Femur (tissue), 1 donor: ENCODE measurements around the gene ZIC4.

Experiments
- DNase-seq: peaks from one replicate; pipeline ENCODE4 v3.0.0-alpha.2; 2017

Gene ZIC4

DNA sequence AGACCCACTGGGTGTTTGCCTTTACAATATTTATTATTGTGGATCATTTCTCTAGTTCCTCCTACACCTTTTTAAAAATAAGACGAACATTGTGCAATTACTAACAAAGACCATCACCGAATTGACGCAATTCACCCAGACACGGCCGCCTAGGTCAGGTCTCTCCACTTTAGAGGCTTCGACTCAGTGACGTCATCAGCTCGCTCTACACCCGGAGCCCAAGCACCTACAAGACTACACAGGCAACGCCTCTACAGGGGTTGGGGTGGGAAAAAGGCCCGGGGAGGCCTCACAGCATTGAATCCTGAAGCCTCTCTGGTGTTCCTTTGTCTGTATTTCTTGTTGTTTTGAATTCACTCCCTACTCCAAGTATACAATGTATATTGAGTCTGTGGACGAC is 16.6 kb downstream of the ZIC4 start:
- no peak for DNase-seq

DNA sequence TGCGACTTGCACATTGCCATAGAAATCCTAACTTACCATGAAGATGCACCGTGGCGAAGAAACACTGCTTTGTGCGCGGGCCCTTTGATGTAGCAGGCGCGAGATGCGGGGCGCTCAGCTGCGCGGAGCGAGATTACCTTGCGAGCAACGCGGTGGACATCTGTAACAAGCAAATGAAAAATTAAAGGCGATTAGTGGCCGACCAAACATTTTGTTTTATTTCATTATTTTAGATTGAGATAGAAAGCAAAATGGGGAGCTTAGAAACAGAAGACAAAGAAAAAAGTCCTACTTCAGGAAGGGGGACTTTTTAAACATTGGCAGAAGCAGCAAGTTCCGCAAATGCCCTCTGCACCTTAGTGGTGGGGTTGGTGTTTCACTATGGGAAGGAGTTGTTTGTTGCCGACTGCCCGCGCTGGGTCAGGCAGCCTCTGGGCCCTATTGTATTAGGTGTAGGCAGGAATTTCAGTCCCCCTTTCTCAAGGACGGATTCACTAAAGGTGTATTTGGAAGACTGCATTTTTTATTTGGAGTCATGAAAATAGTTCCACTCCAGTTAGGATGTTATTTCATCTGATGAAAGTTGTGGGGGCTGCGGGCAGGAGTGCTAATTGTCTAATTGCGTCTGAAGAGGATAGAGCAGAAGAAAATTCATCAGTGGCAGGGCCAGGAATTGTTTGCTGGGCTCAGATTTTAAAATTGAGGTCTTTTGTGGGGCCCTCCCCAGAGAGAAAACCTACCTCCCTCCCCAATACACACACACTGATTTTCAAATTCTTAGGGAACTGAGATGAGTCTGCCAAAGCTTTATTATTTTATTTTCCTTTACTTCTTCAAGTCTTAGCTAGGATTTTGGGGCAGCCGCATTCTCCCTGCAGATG is 17.4 kb downstream of the ZIC4 start:
- no peak for DNase-seq

DNA sequence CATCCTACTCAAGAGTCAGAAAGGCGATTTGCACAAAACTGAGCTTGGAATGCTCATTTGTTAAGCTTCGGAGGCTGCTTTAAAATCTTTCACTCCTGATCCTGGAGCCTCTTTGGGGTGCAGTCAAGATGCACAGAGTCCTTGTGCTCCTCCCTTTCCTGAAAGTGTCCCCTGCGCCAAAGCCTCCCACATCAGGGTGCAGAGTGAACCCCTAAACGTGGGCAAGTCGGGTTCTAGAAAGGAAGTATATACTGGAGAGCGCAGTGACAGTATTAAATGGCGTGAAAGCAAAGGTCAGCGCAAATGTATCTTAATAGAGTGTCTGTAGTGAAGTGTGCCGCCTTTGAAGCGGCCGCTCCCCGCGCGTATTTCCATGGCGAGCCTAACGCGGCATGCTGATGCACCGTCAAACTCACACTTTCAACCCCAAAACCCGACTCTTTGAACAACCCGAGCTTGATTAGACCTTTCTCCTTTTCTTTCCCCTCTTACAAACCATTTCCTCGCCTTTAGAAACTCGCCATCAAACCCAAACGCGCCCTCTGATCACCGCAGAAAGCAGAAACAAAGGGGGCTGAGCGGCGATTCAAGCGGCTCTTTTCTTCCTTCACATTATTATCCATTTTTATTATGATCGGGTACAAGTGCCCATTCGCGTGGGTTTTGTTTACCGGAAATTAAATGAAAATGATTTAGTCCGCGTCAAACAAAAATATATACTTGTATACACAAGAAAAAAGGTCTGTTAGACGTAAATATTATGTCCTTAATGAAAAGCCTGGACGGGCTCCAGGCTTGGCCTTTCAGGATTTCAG is 18.3 kb downstream of the ZIC4 start:
- no peak for DNase-seq

DNA sequence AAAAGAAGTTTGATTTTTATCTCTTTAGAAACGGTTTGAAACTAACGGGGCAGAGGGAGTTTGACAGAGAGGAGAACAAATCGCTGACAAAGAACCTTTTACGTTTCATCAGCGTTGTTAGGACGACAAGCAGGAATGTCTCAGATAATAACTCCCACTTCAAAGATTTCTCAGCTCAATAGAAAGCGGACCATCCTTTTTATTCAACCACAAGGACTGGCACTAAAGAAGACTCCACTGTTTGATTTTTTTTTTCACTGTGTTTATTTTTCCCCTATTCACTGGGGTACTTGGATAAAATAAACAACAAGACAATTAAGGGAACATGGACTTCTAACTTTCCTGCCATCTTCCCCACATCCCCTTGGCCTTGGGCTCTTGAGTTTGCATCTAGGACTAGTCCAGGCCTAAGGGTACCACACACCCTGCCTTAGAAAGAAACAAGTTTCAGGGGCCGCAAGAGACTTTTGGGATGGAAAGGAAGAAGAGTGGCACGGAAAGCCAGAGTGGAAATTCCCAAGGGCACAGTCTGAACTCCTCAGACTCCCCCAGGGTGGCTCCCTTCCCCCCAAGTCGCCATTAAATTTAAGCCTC is 19.0 kb downstream of the ZIC4 start:
- DNase-seq: no peak

DNA sequence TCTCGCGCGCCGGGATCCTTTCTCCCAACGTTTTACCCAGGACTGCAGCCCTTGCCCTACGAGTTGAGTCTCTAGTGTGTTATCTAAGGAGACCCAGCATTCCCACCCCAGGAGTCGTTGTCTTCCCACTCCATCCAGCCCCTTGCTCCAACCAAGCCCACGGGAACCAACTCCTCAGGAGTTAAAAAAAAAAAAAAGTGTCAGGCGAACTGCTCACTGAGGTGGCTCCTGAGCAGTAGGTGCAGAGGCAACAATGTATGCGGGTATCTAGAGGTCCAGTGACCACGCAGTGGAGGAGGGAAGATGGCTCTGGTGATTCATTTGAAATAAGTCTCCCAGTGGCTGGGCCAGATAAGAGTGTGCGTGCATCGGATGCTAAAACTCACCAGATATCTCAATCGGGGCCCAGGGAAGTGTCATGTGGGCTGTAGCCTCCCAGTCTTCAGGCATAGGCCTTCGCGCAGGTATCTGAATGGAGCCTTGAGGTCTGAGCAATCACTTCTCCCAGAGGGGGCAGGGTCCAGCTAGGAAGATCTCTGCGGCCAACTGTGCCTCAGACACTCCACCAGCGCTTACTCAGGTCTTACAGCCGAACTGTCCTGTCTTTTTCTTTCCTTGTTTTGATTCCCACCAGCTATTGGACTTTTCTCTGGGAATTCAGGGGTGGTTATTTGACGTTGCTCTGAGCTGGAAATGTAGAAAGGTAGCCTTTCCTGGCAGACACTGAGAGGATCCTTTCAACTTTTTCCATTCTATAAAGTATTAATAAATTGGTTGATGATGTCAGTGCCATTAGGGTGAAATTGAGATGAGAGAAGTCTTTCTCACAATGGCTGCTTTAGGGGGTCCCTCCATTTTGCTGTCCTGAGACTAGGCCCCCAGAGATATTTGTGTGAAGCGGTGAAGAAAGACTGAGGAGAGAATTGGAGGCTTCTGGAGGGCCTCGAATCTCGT is 21.0 kb downstream of the ZIC4 start:
- no peak for DNase-seq

DNA sequence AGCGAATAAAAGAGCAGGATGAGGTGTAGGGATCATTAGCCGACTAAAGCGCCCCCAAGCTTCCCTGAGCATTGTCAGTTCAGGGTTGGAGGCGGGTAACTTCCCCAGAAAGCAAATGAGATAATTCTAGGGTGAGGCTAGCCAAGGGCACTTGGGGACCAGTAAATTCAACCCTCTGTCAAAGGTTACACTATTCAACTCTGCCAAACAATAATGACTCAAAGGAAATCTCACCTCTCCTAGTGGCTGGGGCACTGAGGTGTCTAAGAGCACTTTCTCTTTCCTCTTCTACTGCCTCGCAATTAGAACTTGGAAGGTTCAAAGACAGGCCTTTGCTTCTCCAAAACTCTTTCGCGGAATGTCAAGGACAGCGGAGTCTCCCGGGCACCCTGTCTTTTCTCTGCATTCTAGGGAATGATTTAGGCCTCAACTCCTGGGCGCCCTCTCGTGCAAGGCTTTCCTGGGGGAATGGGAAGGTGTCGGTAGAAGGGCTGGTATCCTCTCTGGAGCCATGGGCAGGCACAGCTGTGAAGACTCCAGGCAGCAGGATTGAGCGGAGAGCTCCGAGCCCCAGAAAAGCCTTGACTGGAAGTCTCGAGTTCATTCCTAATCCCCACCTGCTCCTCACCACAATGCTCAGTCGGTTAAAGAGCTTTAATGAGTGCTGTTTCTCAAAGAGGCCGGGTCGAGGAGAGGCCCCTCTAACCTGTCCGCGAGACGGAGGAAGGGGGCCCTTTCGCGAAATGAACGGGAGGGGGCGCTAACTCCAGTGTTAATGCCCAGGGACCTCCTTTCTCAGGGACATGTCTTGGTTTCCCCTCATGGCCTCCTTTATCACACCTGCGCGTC is 21.9 kb downstream of the ZIC4 start:
- no peak for DNase-seq

DNA sequence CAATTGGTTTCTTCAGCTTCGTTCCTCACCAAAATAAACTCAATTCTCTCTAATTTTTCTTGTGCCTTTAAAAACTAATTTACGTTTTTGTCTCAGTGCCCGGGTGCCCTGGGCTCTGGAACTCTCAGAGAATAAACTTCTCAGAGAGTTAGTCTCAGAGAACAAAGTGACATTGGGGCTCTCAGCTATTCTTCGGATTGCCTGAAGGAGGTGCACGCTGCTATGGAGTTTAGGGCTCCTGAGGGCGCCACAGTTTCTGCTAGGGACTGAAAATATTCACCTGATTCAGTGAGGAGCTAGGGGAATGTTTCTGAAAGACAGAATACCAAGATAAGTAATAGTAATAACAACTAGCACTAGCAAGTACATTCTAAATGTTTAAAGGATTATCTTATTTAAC is 22.7 kb downstream of the ZIC4 start:
- no peak for DNase-seq

DNA sequence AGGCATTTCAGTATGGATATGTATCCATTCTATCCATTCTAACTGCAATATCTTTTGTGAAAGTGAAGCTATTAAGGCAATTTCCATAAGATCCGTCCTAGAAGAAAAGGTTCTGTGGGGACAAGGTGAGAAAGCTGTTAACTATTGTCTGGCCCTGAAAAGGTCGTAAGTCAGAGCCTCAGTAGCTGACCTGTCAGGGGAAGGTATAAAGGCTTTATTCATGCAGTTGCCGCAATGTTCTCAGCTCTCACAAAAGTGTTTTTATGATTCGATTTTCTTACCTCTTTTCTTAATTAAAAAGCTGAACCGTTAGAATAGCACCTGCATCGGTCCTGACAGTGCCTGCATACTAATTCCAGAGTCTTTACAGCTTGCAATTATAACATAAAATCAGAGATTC is 24.7 kb downstream of the ZIC4 start:
- DNase-seq: no peak

DNA sequence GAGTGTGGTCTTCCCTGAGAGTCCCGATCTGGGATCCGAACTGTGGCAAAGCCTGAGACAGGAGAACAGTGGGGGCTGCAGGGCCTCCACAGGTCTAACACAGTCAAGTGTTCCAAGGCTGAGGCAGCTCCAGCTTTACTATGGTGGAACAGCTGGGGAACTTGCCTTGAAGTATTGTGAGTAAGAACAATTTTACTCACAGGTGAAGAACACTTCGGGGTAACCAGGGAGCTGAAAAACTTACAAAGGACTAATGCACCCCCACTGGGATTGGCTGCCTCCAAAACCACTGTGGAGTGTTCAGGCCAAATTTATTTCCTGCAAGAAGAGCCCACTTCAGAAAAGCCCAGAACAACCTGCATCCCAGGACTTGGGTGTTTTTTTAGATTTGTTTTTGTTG is 25.4 kb downstream of the ZIC4 start:
- DNase-seq: no peak

DNA sequence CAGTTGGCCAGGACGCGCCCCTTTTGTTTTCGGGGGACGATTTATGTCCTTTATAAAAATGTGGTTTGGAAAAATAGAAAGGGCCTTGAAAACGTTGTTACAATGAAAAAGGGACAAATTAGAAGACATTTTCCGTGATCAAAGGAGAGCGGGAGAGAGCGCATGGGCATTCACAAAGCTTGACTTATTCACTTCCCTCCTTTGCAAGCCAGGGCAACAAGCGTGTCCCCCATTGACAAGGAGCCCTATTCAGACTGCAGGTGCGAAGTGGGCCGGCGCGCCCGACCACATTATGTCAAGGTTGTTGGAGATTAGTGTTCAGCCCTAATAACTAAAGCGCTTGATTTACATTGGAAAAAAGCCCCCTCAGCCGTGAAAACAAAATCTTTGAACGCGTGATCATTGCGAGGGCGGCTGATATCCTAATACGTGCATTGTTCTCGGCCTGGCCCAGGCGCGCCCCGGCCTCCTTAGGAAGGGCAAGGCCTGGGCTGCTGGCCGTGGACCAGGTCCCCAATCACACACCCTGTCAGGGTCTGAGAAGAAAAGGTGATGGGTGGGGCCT is 25.9 kb downstream of the ZIC4 start:
- DNase-seq: no peak

DNA sequence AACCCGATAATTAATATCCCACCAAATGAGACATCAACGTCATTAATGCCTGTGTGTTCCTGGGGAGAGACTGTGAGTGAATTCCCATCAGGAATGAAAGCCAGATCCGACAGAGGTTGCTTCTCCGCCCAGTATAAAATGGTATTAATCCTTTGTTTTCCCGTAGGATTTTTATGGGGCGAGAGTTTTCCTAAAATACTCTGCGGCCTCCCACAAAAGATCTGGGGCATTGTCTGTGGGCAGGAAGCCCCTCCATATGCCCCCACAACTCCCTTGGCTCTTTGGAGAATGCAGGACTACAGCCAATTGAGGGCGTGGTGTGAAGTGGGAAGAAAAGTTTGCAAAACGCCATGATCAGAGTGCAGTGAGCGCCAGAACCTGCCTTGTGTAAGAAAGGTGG is 26.7 kb downstream of the ZIC4 start:
- DNase-seq: no peak

DNA sequence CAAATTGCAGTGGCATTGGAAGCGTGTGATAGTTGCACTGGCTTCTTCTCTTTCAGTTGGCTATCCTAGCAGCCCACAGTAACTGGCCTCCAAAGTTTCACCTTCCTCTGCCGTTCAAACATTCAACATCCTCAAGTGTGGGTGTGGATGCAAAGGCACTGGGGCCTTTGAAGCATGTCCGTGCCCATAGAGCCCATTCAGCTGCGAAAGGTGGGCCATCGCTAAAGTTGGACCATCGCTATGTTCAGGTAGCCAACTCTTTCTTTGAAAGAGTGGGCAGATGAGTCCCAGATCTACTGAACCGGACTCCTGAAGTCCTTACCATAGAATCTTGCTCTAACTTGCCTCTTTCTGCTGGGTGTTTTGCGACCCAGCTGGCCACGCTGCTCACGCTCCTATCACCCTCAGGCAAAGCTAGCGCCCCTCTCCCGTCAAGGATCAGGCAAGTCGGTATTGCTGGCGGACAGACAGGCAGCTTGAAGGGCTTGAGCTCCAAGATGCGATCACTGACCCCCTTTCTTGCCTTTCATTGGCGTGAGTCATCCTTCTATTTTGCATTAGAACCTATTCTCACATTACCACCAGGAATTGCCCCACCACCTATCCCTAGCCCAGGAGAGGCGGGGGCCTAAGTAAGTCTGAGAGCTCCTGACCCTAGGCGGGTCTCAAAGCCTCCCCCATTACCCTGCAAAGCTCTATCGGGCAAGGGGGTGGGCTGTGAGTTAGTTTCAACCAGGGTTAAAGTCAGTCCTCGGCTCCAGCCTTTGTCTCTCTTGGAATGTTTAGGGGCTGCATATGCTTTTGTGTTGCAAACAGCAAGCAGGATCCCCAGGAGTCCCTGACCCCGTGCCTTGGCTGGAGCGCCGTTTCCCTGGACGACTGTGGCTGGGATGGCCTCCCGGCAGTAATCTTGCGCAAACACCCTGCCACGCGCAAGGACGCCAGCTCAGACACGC is 28.7 kb downstream of the ZIC4 start:
- no peak for DNase-seq

DNA sequence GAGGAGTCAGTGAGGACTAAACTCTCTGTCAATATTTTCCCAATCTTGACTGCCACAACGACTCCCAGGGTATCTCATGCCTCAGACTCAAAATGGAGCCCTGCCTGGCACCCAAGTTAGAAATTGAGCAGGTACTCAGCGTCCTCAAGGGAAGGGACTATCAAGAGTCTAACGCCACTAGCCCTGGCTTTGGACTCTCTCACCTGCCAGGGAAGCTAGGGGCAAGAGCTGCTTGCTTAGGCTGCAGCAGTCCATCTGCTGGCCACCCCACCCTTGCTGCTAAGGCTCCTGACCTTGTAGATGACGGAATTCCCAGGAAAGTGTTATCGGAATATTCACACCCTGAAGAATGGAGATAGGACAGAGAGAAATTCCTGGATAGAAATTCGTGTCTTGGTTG is 33.0 kb downstream of the ZIC4 start:
- no peak for DNase-seq

DNA sequence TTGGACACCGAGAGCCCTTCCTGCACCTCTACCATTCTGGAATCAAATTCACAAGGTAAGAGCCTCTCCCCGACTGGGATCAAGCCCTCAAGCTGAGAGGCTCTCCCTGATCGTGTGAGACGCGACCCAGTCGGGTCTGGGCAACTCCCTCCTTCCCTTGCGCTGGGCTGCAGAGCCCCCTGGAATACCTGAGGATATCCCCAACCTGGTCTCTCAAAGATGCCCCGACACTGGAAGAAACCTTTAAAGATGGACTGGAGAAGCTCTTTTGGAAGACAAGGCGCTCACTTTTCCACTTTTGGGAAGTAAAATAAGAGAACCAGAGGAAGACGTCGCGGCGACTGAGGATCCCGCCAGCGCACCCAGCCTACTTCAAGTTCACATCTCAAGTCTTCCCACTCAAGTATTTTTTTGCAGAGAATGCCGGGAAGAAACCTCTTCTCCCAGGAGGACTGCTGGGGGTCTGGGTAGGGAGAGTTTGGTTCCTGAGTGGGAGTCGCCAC is 33.8 kb downstream of the ZIC4 start:
- DNase-seq: no peak

DNA sequence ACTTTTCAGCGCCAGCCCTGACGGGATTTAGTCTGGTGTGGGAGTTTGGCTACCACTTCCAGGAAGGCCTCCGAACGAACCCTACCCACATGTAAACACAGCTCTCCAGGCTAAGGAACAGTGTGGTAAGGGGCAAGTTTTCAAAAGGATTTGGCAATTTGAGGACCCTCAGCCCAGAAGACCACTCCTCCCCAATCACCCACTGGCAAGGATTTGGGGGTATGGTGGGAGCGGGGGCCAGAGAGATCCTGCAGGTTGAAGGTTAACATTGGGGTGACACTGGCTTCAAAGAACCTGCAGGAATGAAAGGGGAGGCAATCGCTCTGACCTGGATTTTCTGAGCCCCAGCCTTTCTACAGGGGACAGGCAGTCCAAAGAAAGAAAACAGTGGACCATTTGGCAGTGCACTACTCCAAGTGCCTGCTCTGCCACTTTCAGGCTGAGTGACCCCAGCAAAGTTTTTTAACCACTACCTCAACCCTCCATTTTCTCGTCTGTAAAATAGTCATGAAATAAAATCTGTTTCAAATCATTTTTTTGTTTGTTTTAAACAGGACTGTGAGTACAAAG is 34.5 kb downstream of the ZIC4 start:
- DNase-seq: no peak

DNA sequence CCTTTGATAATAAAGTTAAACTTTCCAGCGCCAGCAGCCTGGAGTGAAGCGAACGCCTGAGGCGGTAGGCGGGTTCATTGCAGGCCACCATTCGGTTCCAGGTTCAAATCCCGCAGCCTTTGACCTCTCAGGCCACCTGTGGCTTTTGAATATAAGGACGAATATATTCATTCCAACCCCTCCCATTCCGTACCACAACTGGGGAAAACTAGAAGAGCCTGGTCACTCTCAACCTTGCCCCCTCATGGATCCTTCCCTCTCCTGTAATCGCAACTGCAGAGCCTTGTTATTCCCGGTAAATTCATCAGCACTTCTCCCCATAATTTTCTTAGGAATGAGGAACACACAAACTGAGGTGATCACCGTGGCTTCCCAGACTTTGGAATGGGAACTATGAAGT is 35.2 kb downstream of the ZIC4 start:
- no peak for DNase-seq

DNA sequence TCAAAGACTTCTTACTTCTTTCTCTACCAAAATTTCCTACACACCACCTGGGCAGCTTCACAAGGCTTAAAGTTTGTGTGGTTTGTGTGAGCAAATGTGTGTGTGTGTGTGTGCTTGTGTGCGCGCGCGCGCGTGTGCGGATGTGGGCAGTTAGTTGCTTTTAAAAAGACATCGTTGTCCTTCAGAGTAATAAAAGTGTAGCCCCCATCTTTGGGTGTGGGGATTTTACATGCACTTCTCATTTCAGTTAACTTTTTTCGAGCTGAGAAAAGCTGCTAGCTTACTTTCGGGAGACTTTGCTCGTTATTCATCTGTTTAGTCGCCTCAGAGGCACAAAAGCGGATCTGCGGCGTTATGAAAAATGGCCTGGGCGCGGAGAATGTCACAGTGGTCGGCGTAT is 36.0 kb downstream of the ZIC4 start:
- DNase-seq: no peak

DNA sequence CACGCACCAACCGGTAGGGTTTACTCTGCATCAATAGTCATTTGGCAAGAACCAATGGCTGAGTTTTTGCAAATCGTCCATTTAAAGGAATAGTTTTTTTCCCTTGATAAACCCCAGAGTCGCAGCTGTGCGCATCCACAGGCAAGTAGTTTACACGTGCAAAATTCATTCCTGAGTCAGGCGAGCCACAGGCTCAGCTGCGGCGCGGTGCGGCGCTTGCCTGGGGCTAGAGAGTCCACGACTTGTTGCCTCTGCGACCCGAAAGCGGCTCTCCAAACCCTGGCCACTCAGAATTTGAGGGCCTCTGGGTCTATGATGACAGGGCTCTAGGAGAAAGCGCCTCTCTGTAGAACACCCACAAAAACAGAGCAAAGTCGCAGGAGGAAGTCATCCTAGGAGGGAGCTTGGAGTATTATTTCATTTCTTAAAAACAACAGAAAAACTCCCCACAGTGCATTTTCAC is 36.7 kb downstream of the ZIC4 start:
- DNase-seq: no peak

DNA sequence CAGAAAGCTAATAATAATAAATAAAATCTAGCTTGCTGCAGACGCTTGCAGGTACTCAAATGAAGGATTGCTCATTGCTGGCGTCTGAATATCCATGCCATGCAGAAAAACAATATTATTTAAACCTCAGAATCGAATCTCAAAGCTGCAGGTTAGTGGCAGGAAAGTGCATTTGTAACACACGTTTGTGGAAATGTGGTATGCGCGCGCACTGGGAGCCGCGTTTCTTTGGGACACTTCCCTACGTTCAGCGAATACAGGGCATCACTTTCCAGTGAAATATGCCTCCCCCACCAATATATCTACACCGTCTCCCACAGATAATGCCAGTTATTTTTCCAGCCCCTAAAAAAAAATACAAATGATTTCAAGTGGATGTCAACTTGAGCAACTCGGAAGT is 37.1 kb downstream of the ZIC4 start:
- no peak for DNase-seq
